Left lobe of liver (tissue), 2 donors: ENCODE measurements around the gene TMEM72. TPM values are rescaled to one million over a fixed set of nuclear protein-coding genes. Genes with fewer than 3 reads are reported as not detected.
A peak's percentile ranks its signal among the peaks of the same experiment; 100 is the strongest.

Source experiments
- ATAC-seq: fragments of 200-7000 bp; cut with Tn5 transposase; one replicate; pipeline ENCODE4 v1.9.1; 2020; ENCODE audit warnings: mild to moderate bottlenecking, moderate library complexity
- DNase-seq: peaks from one replicate; pipeline ENCODE4 v3.0.0-alpha.2; 2020; ENCODE audit warnings: low spot score
- total RNA-seq: library from RNA; stranded (reverse); gene quantifications from one replicate; pipeline ENCODE4 v1.2.1, GENCODE V29; 2021
- donor health status: DM: no; HTN: no; CAD: no; lungs with moderate emphysema.
- donor health status: DM: no; HTN: yes; CAD: no.

The TMEM72 gene
- total RNA-seq, 1 donor from 2014 or later, result not detected

DNA sequence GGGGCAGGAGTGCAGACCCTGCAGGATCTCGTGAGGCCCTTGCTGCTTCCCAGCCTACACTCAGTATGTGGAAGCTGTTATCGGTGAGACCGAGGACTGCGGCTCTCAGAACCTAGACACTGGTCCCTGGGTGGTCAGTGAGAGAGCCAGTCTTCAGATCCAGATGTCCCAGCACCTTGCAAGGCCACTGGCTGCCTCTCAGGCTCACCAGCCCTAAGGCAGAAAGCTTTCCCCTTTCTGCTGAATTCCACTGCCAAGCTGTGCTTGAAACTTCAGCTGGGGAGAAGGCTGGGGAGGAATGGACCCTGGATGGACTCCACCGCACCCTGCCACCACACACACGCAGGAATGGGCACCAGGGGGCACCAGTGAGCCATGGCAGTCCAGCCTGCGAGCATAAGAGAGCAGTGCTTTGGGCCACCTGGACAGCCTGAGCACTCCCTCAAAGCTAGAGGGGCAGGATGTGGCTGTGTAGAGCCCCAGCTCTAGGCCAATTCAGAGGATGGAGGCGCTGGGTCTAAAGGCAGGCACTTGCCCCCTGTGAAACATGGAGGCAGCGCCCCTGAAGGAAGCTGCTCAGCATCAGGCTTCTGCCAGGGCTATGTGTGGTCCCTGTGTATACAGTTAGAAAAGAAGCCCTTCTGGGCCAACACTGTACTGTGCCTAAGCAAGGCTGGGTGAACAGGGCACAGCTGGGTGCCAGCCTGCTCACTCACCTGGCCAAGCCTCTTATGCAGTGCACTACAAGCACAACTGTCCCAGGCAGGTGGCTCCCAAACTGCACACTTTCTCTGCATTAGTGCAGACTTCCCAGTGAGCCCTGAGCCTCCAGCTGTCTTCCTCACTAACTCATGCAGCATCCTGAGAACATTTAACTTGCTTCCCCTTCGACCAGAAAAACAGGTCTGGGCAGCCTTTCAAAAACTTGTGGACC is 21.6 kb downstream of the TMEM72 start:
- DNase-seq, result peak; percentile 90
- peak; percentile 97 for ATAC-seq

DNA sequence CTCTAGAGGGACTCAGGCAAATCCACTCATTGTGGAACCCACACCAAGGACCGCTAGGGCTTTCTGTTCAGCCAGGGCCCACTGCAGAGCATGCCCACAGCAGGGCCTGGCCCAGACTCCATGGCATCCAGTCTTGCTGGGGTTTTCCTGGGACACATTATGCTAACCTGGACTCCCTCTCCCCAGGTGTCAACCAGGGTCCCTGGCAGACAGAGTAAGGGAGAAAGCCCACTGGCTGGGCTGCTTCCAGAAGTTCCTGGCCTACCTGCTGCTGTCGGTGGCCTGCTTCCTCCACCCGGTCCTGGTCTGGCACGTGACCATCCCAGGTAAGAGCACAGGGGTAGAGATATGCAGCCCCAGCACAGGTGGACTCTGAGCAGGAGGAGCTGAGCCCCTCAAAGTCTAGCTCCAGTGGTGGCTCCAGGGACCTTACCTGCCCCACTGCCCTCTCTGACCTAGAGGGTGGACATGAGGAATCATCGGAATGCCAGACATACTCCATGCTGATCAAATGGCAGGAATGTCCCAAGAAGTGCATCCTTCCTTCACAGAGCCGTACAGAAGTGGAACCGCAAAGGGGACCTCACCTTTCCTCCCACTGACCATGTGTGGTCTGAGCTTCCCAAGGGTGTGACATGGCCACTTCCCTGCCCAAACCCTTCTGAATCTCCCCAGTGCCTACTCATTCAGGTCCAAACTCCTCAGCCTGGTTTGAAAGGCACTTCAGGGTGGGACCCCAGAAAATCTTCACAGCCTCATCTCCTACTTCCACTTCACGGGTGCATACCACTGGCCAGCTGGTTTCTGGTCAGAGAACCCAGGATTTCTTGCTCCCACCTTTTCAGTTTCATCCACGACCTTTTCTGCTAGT is 22.5 kb downstream of the TMEM72 start:
- DNase-seq (peak; percentile 41), ATAC-seq (no peak)

DNA sequence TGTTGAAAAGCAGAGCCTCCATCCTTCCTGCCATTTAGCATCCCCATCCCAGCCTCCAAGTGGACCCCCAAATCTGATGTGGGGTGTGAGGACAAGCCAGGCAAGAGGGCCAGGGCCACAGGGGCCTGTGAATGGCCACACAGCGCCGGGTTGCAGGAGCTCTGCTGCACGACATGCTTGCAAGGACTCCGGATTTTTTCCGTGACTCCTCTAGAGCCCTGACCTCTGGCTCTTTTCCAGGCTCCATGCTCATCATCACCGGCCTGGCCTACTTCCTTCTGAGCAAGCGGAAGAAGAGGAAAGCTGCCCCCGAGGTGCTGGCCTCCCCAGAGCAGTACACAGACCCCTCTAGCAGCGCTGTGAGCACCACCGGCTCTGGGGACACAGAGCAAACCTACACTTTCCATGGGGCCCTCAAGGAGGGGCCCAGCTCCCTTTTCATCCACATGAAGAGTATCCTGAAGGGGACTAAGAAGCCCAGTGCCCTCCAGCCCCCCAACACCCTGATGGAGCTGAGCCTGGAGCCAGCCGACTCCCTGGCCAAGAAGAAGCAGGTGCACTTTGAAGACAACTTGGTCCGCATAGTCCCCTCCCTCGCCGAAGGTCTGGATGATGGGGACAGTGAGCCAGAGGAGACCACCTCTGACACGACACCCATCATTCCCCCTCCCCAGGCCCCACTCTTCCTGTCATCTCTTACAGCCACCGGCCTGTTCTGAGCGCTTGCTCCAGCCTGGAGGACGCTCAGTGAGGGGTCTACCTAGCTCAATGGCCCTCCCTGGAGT is 23.5 kb downstream of the TMEM72 start:
- ATAC-seq (no peak), DNase-seq (peak; percentile 48)

DNA sequence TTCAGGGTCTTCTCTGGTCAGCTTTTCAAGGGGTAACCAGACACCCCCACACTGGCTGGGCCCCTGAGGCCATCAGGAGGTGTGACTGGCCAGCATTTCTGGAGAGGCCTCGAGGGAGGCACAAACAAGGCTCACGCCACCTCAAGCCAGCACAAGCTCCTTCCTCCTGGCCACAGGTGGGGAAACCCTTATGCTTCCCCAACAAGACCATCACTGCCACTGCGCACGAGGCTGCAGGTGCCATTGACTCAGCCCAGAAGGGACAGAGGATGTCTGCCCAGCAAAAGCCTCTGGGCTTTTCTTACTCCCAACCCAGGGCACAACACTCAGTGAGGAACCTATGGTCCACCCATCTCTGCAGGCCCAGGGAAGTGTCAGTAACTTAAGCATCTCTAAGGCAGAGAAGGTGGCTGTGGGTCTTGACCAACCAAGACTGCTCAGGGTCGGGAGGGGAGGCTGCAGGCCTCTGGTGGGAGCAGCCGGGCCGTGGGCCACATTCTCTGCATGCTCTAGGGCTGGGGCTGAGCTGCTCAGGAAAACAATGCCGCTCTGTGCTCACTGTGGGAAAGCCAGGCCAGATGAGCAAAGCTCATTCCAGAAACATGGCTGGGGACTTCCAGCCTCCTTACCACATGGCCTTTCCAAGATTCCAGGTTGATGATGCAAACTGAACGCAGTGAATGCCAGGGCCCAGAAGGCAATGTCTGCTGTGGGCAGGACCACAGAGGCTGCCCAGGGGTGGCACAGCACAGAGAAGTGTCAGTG is 24.2 kb downstream of the TMEM72 start:
- ATAC-seq, result peak; percentile 33
- peak; percentile 46 for DNase-seq

DNA sequence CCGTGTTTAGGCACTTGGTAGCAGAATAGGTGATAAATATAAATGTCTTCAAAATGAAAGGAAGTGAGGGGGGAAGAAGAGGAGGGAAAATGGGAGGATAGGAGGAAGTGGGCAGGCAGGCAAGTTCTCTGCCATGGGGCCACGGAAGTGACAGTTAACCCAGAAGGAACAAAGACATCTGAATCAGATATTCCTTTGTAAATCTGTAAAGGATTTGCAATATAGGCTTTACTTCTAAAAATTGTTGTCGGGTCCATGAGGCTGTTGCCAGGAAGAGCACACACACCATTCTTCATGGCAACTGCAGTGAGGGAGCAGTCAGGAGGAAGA is 24.8 kb downstream of the TMEM72 start:
- ATAC-seq, result no peak
- DNase-seq, result no peak

DNA sequence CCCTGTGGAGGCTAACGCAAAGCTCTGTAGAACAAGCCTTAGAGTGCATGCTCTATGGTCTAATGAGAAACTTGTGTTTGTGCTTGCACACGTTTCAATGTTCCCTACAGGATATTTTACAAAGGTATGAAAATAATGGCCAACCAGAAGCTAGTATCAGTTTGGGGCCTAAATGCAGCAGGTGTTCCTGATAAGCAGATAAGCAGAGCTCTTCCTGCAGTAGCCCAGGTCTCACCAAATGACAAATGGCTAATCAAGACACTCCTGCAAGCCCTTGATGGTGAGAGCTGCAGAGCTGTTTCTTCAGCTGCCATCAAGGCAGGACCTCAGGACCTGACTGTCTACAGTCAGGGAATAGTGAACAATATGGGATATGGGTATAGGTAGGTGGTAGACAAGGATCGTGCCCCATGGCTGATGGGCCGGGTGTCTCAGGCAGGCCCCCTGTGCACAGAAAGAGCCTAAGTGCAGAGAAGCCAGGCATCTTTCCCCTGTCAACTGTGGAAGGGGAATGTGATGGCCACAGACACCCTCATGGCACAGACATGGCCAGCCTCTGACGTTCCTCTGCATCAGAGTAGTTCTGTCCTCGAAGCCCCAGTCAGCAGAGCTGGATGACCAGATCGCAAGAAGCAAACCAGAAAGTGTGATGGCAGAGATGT is 25.3 kb downstream of the TMEM72 start:
- ATAC-seq (no peak), DNase-seq (peak; percentile 31)

DNA sequence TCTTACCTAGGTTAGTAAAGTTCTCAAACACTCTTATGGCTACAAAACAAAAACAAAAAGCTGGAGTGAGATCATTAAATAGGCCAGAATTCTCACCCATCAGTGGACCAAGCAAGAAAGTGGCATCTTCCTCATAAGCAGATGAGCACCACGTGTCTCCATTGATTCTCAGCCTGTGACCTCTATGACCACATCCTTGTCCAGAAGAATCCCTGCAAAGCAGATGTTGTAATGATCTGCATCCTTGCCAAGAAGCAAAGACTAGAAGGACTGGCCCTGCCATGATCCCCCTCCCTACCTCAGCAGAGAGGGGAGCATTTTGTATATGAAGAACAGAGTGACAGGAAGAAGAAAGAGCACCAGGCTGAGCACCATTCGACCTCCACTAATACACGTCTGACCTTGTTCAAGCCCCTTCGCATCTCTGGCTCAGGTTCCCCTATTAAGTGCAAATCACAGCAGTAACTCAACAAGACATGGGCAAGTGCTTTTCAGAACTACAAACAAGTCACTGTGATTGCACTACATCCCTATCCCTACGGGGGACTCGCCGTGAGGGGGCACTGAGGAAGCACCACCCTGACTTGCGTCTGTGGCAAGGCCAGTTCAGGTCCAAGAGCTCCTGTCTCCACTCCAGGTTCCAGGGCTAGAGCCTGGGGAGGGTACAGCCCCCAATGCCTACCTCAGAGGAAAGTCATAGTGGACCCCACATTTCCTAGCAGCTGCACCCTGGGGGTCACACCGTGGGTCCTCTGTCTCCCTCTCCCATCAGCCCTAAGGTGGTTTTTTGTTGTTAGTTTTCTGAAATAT is 26.3 kb downstream of the TMEM72 start:
- DNase-seq, result peak; percentile 40
- ATAC-seq, result peak; percentile 8

DNA sequence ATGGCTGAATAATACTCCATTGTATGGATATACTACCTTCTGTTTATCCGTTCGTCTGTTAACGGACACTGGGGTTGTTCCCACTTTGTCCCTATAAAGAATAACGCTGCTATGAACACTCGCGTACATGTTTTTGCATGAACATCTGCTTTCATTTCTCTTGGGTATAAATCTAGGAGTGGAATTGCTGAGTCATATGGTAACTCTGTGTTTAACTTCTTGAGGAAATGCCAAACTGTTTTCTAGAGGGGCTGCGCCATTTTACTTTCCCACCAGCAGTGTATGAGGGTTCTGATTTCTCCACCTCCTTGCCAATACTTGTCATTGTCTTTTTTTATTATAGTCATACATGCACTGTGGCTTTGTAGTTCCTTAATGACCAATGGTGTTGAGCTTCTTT is 27.8 kb downstream of the TMEM72 start:
- DNase-seq (no peak), ATAC-seq (no peak)

DNA sequence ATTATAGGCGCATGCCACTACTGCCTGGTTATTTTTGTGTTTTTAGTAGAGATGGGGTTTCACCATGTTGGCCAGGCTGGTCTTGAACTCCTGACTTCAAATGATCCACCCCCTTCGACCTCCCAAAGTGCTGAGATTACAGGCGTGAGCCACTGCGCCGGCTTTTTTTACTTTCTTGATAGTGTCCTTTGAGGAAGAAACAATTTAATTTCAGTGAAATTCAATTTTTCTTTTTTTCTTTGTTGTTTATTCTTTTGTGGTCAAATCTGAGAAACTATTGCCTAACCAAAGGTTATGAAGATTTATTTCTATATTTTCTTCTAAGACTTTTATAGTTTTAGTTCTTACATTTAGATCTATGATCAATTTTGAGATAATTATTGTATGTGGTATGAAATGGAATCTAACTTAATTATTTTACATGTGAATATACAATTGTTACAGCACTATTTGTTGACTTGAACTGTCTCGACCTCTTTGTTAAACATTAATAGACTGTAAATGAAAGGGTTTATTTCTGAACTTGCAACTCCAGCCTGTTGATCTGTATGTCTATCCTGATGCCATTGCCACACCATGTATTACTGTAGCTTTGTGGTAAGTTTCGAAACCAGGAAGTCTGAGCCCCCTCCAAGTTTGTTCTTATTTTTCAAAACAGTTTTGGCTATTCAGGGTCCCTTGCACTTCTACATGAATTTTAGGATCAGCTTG is 28.7 kb downstream of the TMEM72 start:
- DNase-seq (peak; percentile 40), ATAC-seq (peak; percentile 89)

DNA sequence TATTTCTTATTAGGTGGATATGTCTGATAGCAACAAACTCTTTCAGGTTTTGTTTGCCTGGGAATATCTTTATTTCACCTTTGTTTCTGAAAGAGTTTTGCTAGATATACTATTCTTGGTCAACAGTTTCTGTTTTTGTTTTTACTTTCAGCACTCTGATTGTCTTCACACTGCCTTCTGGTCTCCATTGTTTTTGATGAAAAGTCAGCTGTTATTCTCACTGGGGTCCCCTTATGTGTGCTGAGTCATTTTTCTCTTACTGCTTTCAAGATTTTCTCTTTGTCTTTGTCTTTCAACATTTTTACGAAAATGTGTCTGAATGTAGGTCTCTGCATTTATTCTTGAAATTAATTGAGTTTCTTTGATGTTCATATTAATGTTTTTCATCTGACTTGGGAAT is 33.2 kb downstream of the TMEM72 start:
- no peak for ATAC-seq
- DNase-seq, result no peak

DNA sequence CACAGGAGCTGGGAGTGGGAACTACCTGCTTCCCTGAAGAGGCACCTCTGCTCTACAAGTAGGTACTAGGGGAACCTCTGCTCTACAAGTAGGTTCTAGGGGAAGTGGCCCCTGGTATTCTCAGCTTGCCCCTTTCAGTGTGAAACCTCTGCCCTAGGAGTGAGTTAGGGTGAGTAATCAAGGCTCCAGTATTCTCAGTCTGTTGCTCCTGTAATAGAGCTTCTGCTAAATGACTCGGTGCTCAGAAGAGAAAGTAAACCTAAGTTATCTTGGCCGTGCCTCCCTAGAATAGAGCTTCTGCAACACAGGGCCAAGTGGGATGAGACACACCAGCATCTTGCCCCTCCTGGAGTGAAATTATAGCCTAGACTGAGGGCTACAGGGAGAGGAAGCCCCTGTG is 35.1 kb downstream of the TMEM72 start:
- ATAC-seq, result peak; percentile 23
- no peak for DNase-seq

DNA sequence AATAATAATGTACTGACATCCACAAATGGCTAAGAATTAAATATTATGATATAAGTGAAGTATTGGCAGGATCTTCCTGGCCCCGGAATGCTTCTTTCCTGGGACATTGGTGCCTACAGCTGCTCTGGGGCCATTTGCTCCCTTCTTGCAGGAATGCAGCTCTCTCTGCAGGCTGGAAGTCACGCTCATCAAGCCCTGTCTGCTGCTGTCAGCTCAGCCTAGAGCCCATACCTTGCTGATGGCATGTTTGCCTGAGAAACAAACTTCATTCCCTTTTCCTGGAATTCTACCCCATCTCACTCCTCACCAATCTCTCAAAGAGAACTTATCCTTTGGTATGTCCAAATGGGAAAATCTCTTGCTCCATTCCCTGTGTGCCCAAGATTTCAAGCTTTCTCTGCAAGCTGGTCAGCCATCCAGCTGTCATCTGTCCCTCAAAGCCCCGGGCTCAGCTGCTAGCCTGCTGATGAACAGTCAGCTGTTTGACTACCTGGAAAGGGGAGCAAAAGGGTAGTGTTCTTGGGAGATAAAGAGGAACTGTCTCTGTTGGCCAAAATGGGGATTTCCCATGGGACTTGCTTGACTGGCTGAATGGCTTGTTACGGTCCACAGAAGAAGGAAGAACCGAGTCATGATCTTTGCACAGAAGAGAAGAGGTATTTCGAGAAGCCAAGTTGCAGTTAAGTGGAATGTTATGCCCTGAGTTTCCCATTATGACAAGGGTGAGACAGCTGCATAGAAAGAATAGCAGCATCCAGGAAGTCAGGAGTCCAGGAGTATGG is 36.4 kb downstream of the TMEM72 start:
- ATAC-seq (no peak), DNase-seq (peak; percentile 26)

DNA sequence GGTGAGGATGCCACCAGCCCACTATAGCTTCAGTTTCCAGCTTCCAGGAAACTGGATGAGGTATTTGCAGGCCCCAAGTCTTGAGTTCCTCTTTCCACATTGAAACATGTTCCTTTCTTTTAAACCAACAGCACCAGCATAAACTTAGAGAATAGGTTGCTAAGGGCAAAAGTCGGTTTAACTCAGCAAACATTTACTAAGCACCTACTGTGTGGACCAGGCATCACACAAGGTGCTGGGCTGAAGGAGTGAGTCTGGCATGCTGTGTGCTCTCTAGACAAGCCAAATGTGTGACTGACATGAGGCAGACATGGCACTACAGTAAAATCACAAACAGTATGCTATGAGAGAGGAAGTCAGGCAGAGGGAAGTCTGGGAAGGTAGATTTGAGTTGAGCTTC is 37.5 kb downstream of the TMEM72 start:
- DNase-seq, result no peak
- no peak for ATAC-seq

DNA sequence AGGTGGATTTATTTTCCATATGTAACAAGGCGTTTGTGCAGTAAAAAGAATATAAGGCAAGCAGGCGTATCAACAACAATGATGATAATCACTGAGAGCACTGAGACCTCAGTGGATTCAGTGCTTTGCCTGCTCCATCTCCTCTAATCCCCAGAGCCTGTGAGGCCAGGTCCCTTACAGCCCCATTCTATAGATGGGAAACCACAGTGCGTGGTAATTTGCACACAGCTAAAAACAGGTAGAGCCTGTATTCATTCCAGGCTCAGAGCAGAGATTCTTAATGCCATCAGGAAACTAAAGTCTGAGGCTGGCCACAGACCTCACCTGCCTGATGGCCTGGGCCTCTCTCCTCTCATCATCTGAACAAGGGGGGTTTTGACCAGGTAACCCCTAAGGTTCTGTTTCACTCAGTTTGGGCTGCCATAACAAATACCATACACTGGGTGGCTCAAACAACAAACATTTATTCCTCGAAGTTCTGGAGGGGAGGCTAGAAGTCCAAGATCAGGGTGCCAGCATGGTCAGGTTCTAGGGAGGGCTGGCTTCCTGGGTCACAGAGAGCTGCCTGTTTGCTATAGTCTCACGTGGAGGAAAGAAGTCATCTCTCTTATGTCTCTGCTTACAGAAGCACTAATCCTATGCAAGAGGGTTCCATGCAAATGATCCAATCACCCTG is 38.1 kb downstream of the TMEM72 start:
- ATAC-seq (no peak), DNase-seq (no peak)

DNA sequence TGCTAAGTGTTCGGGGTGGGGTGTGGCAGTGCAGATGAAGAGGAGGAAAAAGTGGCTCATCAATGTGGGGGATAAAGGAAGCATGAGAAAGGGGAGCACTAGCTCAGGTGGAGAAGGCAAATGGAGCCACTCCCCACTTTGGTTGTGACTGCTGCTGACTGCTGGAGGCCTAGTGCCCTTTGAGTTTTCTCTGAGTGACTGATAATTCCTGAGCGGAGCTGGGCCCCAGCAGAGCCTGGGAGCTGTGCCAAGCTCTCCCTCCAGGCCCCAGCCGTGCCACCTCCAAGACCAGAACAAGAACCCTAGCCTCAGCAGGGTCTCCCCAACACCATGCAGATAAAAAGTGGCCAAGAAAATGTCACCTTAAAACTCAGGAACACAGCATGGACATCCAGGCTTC is 38.8 kb downstream of the TMEM72 start:
- no peak for ATAC-seq
- peak; percentile 27 for DNase-seq

DNA sequence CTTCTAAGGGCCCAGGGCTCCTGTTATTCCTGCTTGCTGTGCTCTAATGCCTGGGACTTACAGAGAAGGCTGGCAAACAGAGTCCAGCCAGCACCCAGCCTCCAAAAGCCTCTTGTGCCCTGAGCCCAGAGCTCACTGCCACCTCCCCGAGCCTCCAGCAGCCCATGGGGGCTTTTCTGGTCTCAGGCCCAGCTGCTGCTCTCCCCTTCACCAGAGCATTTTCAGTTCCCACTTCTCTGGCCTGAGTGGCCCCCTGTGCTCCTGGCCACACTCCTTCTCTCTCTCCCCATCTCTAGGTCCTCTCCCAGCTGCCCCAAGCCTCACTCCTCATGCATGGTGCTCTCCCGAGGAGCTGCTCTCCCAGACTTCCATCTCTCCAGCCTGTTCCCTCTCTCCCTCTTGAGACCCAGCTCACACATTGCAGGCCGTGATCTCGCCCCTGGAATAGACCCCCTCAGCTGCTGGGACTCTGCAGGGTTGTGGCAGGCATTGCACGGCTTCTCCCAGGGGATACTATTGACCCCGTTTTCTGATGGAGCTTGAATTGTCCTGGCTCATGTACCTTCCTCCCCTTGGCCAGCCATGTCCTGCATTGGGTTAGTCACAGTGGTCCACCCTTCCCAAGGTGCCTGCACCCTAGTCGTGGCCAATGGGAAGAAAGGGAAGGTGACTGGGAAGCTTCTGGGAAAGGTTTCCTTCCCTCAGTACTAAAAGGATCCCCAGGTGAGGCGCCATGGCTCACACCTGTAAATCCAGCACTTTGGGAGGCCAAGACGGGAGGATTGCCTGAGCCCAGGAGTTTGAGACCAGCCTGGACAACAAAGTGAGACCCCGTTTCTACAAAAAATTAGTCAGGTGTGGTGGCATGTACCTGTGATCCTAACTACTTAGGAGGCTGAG is 39.4 kb downstream of the TMEM72 start:
- ATAC-seq (no peak), DNase-seq (peak; percentile 26)
